Glutamatergic neuron (in vitro differentiated cells): ENCODE measurements around the gene ZNF865. TPM values are rescaled to one million over a fixed set of nuclear protein-coding genes. Genes with fewer than 3 reads are reported as not detected.
A peak's percentile ranks its signal among the peaks of the same experiment; 100 is the strongest.
"Not testable (repeated sequence)": the region's sequence is repeated elsewhere in the genome, so short reads cannot be mapped to it uniquely, and the experiment has no call there.

Experiments
- DNase-seq: peaks from one replicate; pipeline ENCODE4 v3.0.0; 2022
- H3K27ac Mint-ChIP-seq: one replicate; pipeline ENCODE4 v1.8.0; 2020; ENCODE audit warnings: mild to moderate bottlenecking, mixed read lengths, inconsistent platforms; ENCODE audit not compliant: unreplicated experiment
- H3K27me3 Mint-ChIP-seq: one replicate; pipeline ENCODE4 v1.8.0; 2020; ENCODE audit warnings: mild to moderate bottlenecking, moderate library complexity, mixed read lengths, inconsistent platforms; ENCODE audit not compliant: unreplicated experiment
- H3K36me3 Mint-ChIP-seq: one replicate; pipeline ENCODE4 v1.8.0; 2020; ENCODE audit warnings: mild to moderate bottlenecking, mixed read lengths, inconsistent platforms; ENCODE audit not compliant: unreplicated experiment
- H3K4me1 Mint-ChIP-seq: one replicate; pipeline ENCODE4 v1.8.0; 2020; ENCODE audit warnings: mild to moderate bottlenecking, low read depth, mixed read lengths, inconsistent platforms; ENCODE audit not compliant: unreplicated experiment
- H3K4me3 Mint-ChIP-seq: one replicate; pipeline ENCODE4 v1.8.0; 2020; ENCODE audit warnings: mild to moderate bottlenecking, mixed read lengths, inconsistent platforms; ENCODE audit not compliant: unreplicated experiment
- H3K9me3 Mint-ChIP-seq: one replicate; pipeline ENCODE4 v1.8.0; 2020; ENCODE audit warnings: mild to moderate bottlenecking, moderate library complexity, mixed read lengths, inconsistent platforms; ENCODE audit not compliant: unreplicated experiment
- total RNA-seq: library from RNA; stranded (reverse); fragmentation: NEBNext Ultra II Directional; extraction: Animal tissue kit (Norgen Biotek cat#: 25700); gene quantifications from one replicate; pipeline ENCODE4 v1.2.1, GENCODE V29; 2021; ENCODE audit not compliant: unreplicated experiment
- TF ChIP-seq, protein P1 (sequence below): fragments of 200-600 bp; sonication (generic); IDR thresholded peaks from one replicate; pipeline ENCODE4 v1.5.0; 2021; ENCODE audit not compliant: partially characterized antibody, unreplicated experiment

ZNF865 gene
- total RNA-seq, 1 donor from 2014 or later: 14.6 TPM

DNA sequence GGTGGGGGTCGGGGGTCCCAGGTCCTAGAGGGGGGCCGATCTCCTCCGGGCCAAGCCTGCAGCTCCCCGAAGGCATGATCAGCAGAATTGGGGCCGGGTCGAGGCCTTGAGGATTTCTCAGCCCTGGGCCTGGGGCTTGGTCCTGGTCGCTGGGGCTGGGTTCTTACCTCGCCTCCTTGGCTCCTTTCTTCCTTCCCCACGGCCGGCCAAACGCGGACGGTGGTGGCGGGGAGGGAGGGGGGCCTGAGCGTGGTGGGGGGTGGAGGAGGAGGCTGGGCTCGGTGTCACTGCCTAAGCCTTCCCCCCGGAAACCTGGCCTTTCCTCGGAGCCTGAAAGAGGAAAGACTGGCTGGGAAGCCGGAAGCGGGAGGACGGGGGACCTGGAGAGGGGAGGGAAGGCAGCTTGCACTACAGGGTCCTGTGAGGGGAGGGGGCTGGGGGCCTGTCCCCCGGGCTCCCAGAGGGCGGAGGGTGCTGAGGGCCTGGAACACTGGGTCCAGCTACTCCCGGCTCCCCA lies 24.8 kb upstream of the ZNF865 start, which contains the start of gene ZNF579:
TSS of gene ZNF579 (minus strand) at position 221 of the 517 bp plus-strand sequence. CDS start 1,209 bp downstream, outside the sequence.
- Mint-ChIP-seq H3K4me1 (peaks cover 4% of the 10 kb centered on the region), H3K27ac (peak within 1 kb of the TSS; percentile 92), H3K4me3 (peak within 1 kb of the TSS; percentile 97), H3K36me3 (peaks cover 4% of the 10 kb centered on the region), H3K27me3 (peaks cover 15% of the 10 kb centered on the region), H3K9me3 (peaks cover 20% of the 10 kb centered on the region)
- TF ChIP-seq, protein P1, sequence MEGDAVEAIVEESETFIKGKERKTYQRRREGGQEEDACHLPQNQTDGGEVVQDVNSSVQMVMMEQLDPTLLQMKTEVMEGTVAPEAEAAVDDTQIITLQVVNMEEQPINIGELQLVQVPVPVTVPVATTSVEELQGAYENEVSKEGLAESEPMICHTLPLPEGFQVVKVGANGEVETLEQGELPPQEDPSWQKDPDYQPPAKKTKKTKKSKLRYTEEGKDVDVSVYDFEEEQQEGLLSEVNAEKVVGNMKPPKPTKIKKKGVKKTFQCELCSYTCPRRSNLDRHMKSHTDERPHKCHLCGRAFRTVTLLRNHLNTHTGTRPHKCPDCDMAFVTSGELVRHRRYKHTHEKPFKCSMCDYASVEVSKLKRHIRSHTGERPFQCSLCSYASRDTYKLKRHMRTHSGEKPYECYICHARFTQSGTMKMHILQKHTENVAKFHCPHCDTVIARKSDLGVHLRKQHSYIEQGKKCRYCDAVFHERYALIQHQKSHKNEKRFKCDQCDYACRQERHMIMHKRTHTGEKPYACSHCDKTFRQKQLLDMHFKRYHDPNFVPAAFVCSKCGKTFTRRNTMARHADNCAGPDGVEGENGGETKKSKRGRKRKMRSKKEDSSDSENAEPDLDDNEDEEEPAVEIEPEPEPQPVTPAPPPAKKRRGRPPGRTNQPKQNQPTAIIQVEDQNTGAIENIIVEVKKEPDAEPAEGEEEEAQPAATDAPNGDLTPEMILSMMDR: no peak
- peak; percentile 95 for DNase-seq

DNA sequence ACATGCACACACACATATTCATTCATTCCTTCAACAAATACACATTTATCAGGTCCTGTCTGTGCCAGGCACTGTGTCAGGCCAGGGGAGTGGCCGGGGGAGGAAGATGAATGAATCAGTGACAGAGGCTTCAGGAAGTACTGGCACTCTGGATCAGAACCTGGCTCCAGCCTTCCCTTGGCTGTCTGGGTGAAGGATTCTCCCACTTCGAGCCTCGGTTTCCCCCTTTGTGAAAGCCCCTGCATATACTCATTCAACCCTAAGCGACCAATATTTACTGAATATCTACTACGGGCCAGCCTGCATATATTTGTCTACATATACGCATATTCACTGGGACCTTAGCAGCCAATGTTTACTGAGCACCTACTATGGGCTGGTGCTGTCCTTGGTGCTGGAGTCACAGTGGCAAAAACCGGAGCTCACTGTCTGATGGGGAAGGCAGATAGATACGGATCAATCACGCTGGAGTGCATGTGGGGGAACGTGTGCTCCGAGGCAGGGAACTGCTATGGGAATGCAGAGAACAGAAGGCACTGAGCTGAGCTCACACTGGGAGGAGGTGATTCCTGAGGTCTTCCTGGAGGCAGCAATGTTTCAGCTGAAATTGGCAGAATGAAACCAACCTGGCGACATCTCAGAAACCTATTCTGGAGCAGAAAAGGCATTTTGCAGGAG lies 24.2 kb upstream of the ZNF865 start:
- H3K27me3 Mint-ChIP-seq: peaks cover 13% of the 10 kb centered on the region
- peak overlapping the region; percentile 70 for H3K27ac Mint-ChIP-seq
- H3K4me3 Mint-ChIP-seq: peak overlapping the region; percentile 76
- H3K9me3 Mint-ChIP-seq: peaks cover 20% of the 10 kb centered on the region
- H3K36me3 Mint-ChIP-seq: peaks cover 4% of the 10 kb centered on the region
- H3K4me1 Mint-ChIP-seq: peaks cover 4% of the 10 kb centered on the region
- TF ChIP-seq, protein P1: no peak
- DNase-seq: no peak

DNA sequence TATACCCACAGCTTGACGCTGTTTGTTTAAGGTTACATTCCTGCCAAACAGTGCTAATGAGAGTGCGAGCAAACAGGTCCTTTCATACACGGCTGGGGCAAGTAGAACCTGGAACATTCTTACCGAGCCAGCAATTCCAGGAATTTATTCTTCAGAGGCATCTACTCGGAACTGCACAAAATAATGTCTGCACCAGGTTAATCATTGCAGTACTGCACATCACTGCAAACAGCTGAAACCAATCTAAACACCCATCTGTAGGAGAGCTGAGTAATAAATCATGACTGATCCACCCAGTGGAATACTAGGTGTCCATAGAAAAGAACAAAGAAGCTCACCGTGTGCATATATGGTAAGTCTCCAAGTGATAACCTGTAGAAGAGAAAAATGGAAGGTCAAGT lies 23.6 kb upstream of the ZNF865 start:
- Mint-ChIP-seq H3K4me1 (peaks cover 4% of the 10 kb centered on the region), H3K27me3 (peaks cover 11% of the 10 kb centered on the region), H3K9me3 (peaks cover 18% of the 10 kb centered on the region), H3K4me3 (peak overlapping the region; percentile 76), H3K36me3 (peaks cover 4% of the 10 kb centered on the region), H3K27ac (peak overlapping the region; percentile 72)
- no peak for DNase-seq
- TF ChIP-seq, protein P1: no peak

DNA sequence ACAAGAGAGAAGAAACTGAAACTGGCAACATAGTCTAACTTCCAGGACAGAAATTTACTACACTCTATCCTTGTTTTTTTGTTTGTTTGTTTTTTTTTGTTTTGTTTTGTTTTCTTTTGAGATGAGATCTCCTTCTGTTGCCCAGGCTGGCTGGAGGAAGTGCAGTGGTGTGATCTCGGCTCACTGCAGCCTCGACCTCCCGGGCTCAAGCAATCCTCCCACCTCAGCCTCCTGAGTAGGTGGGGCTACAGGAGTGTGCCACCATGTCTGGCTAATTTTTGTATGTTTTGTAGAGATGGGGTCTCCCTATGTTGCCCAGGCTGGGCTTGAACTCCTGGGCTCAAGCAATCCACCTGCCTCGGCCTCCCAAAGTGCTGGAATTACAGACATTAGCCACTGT lies 23.2 kb upstream of the ZNF865 start:
- peaks cover 15% of the 10 kb centered on the region for H3K9me3 Mint-ChIP-seq
- not testable (repeated sequence) for H3K36me3 Mint-ChIP-seq, H3K27ac Mint-ChIP-seq, H3K4me1 Mint-ChIP-seq, DNase-seq, H3K27me3 Mint-ChIP-seq
- H3K4me3 Mint-ChIP-seq: peak overlapping the region; percentile 76

DNA sequence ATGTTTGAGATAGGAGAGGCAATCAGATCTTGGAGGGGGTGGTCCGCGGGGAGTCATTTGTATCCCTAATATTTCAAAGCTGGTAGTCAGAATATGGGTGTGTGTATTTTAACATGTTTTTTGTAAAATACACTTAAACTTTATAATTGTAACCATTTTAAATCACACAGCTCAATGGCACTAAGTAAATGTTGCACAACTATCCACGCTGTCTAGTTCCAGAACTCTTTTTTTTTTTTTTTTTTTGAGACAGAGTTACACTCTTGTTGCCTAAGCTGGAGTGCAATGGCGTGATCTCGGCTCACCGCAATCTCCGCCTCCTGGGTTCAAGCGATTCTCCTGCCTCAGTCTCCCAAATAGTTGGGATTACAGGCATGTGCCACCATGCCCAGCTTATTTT lies 21.6 kb upstream of the ZNF865 start:
- H3K4me3 Mint-ChIP-seq, DNase-seq, H3K27me3 Mint-ChIP-seq, H3K36me3 Mint-ChIP-seq, H3K27ac Mint-ChIP-seq, H3K4me1 Mint-ChIP-seq: not testable (repeated sequence)
- H3K9me3 Mint-ChIP-seq: peaks cover 15% of the 10 kb centered on the region

DNA sequence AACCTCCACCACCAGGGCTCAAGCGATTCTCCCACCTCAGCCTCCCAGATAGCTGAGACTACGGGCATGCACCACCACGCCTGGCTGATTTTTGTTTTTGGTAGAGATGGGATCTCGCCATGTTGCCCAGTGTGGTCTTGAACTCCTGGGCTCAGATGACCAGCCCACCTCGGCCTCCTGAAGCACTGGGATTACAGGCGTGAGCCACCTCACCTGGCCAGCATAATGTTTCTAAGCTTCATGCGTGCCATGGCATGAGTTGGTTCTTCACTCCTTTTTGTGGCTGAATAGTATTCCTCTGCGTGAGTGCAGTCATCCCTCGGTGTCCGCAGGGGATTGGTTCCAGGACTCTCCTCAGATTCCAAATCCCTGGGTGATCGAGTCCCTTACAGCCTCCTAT lies 20.6 kb upstream of the ZNF865 start:
- no peak overlapping the region for H3K27ac Mint-ChIP-seq
- H3K4me1 Mint-ChIP-seq: peaks cover 8% of the 10 kb centered on the region
- DNase-seq: no peak
- TF ChIP-seq, protein P1: no peak
- H3K27me3 Mint-ChIP-seq: peaks cover 3% of the 10 kb centered on the region
- no peaks in the 10 kb centered on the region for H3K36me3 Mint-ChIP-seq
- H3K4me3 Mint-ChIP-seq: peak overlapping the region; percentile 85
- peaks cover 11% of the 10 kb centered on the region for H3K9me3 Mint-ChIP-seq
